Kidney epithelial cell (primary cell): ENCODE results near the gene EBI3. TPM values are rescaled to one million over a fixed set of nuclear protein-coding genes. Genes with fewer than 3 reads are reported as not detected.

Experiments used
- DNase-seq: peaks from one replicate; pipeline ENCODE4 v3.0.0-alpha.2; 2010; ENCODE audit warnings: low read depth
- H3K27me3 ChIP-seq: 2 replicates; pipeline ENCODE4 v1.6.0; 2011; ENCODE audit warnings: low read length; ENCODE audit not compliant: control insufficient read depth, insufficient read depth
- H3K36me3 ChIP-seq: 2 replicates; pipeline ENCODE4 v1.5.1; 2011; ENCODE audit warnings: low read length; ENCODE audit not compliant: control insufficient read depth, insufficient read depth
- H3K4me3 ChIP-seq: 2 replicates; pipeline ENCODE4 v1.5.1; 2011; ENCODE audit warnings: low read depth, mild to moderate bottlenecking, control low read depth, low read length
- total RNA-seq: library from RNA; depleted of rRNA; stranded (reverse); fragments of >200 nt; gene quantifications from 2 replicates; pipeline ENCODE4 v1.2.3, GENCODE V29; 2015
- TF ChIP-seq, protein P1 (sequence below): IDR thresholded peaks from 2 replicates; pipeline ENCODE4 v1.5.1; 2011; ENCODE audit warnings: mild to moderate bottlenecking, moderate library complexity, low read length, control low read depth, inconsistent platforms; ENCODE audit not compliant: insufficient read depth, poor library complexity, severe bottlenecking

EBI3 gene
- total RNA-seq, 1 donor from 2014 or later = 2.5 TPM

DNA sequence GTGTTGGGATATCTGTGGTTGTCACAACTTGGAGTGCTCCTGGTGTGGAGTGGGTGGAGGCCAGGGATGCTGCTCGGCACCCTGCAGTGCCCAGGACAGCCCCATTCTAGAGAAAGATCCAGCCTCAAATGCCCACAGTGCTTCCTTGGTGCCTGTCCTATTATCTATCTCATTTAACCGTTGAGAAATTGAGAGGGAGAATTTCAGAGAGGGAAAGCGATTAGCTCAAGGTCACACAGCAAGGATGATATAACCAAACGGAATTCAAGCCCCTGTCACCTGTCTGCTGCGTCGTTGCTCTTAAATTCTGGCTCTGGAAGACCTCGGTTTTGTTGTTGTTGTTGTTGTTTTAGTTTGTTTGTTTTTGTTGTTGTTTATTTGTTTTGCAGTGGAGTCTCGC is 33.3 kb upstream of the EBI3 start:
- no peak for DNase-seq
- TF ChIP-seq, protein P1, sequence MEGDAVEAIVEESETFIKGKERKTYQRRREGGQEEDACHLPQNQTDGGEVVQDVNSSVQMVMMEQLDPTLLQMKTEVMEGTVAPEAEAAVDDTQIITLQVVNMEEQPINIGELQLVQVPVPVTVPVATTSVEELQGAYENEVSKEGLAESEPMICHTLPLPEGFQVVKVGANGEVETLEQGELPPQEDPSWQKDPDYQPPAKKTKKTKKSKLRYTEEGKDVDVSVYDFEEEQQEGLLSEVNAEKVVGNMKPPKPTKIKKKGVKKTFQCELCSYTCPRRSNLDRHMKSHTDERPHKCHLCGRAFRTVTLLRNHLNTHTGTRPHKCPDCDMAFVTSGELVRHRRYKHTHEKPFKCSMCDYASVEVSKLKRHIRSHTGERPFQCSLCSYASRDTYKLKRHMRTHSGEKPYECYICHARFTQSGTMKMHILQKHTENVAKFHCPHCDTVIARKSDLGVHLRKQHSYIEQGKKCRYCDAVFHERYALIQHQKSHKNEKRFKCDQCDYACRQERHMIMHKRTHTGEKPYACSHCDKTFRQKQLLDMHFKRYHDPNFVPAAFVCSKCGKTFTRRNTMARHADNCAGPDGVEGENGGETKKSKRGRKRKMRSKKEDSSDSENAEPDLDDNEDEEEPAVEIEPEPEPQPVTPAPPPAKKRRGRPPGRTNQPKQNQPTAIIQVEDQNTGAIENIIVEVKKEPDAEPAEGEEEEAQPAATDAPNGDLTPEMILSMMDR = no peak
- Histone ChIP-seq H3K27me3 (peaks cover 45% of the 10 kb centered on the region), H3K4me3 (no peak overlapping the region), H3K36me3 (no peaks in the 10 kb centered on the region)

DNA sequence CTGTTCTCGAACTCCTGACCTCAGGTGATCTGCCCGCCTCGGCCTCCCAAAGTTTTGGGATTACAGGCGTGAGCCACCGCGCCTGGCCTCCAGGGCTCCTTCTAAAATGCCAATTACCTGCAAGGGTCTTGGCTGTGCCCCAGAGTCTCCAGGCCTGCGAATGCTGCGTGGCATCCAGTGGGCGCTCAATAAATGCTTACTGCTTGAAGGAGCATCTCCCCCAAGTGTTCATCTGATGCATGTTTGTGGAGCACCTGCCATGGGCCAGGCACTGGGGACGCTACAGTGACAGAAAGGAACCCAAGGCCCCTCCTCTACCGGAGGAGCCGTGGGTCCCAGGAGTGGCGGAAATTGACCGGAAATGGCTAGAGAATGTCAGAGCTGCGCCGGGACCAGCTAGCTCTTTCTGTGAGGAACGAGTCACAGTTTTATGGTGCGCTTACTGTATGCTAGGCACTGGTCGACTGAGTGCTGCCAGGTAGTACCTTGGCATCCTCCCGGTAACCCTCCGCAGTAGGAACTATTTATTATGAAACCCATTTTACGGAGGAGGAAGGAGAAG is 32.7 kb upstream of the EBI3 start:
- TF ChIP-seq, protein P1 = no peak
- DNase-seq = no peak
- H3K27me3 ChIP-seq = peaks cover 45% of the 10 kb centered on the region
- H3K36me3 ChIP-seq = no peaks in the 10 kb centered on the region
- no peak overlapping the region for H3K4me3 ChIP-seq

DNA sequence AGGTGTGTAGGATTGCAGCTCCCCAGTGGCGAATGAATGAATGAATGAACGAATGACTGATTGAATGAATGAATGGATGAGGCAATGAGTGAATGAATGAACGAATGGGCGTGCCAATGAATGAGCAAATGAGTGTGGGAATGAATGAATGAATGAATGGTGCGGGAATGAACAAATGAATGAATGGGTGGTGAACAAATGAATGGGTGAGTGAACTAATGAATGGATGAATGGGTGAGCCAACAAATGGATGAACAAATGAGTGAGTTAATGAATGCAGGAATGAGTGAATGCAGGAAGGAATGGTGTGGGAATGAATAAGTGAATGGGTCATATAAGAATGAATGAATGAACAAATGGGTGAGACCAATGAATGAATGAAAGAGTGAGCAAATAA is 32.1 kb upstream of the EBI3 start:
- no peak overlapping the region for H3K4me3 ChIP-seq
- DNase-seq = no peak
- no peaks in the 10 kb centered on the region for H3K36me3 ChIP-seq
- TF ChIP-seq, protein P1 = no peak
- H3K27me3 ChIP-seq = peaks cover 48% of the 10 kb centered on the region

DNA sequence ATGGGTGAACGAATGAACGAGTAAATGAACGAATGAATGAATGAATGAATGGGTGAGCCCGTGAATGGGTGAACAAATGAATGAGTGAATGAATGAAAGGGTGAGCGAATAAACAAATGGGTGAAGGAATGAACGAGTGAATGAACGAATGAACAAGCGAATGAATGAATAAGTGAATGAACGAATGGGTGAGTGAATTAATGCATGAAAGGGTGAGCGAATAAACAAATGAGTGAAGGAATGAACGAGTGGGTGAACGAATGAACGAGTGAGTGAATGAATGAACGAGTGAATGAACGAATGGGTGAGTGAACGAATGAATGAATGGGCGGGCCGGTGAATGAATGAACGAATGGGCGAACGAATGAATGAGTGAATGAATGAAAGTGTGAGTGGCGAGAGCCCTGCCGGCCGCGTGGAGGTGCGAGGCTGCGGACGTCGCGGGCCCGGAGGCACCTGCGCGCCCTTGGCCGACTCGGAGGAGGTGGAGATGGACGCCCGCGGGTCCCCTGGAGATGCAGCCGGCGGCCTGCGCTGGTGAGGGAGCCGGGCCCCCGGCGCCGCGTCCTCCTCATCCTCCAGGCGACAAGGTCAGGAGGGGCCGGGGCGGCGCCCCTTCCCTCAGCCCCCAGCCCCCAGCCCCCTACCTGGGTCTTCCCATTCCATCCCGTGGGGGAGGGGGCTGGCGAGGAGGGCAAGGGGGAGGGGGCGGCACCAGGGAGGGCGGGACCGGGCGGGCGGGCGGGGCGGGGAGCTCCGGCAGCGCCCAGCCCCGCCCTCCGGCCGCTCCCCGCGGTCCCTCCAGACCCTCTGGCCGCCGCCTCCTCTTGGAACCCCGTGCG is 31.5 kb upstream of the EBI3 start:
- Histone ChIP-seq H3K4me3 (no peak overlapping the region), H3K36me3 (no peaks in the 10 kb centered on the region), H3K27me3 (peaks cover 48% of the 10 kb centered on the region)
- TF ChIP-seq, protein P1 = no peak
- DNase-seq = no peak

DNA sequence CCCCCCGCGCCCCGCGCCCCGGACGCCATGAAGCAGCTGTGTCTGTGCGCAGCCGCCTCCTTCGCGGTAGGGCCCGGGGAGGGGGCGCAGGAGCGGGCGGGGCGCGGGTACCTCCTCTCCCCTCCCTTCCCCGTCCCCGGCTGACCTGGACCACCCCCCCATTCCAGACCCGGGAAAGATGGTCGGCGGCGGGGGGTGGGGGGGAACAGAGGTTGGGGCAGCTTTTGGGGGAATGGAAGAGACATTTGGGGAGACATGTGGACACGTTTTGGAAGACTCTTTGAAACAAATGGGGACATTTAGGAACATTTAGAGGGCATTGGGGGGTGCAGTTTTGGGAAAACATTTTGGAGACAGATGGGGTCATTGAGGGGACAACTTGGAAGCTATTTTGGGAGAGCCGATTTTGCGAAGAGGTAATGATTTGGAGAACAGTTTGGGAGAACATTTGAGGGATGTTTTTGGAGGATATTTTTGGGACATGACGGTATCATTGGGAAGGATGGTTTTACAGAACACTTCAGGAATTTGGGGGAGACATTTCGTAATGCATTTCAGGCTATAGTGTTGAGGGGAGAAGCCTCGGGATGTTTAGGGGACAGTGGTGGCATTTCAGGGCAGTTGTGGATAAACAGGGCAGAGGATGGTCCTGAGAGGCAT is 30.7 kb upstream of the EBI3 start:
- TF ChIP-seq, protein P1 = no peak
- DNase-seq = no peak
- H3K4me3 ChIP-seq = no peak overlapping the region
- H3K27me3 ChIP-seq = peaks cover 46% of the 10 kb centered on the region
- H3K36me3 ChIP-seq = no peaks in the 10 kb centered on the region
